ACC112 (cell line): ENCODE measurements around the gene CSNK2A1.
A peak's percentile ranks its signal among the peaks of the same experiment; 100 is the strongest.
"Not testable (repeated sequence)": the region's sequence is repeated elsewhere in the genome, so short reads cannot be mapped to it uniquely, and the experiment has no call there.

Experiments used
- H2AFZ ChIP-seq: fragments of 200-600 bp; sonication (generic); one replicate; pipeline ENCODE4 v1.6.0; 2017; ENCODE audit warnings: antibody characterized with exemption, low read length; ENCODE audit not compliant: unreplicated experiment
- H3K27ac ChIP-seq: fragments of 200-600 bp; sonication (generic); 2 replicates; pipeline ENCODE4 v1.5.1; 2014; ENCODE audit warnings: low read depth, mild to moderate bottlenecking, antibody characterized with exemption, low read length, moderate library complexity
- H3K27me3 ChIP-seq: fragments of 200-600 bp; sonication (generic); 2 replicates; pipeline ENCODE4 v1.6.1; 2014; ENCODE audit warnings: mild to moderate bottlenecking, antibody characterized with exemption, low read length, moderate library complexity, mixed read lengths; ENCODE audit not compliant: insufficient read depth
- H3K36me3 ChIP-seq: fragments of 200-600 bp; sonication (generic); 2 replicates; pipeline ENCODE4 v1.6.1; 2016; ENCODE audit warnings: mild to moderate bottlenecking, antibody characterized with exemption, low read length, moderate library complexity, mixed read lengths; ENCODE audit not compliant: insufficient read depth
- H3K4me1 ChIP-seq: fragments of 200-600 bp; sonication (generic); one replicate; pipeline ENCODE4 v1.6.1; 2016; ENCODE audit warnings: low read length, mixed read lengths; ENCODE audit not compliant: insufficient read depth, unreplicated experiment, control insufficient read depth
- H3K4me3 ChIP-seq: fragments of 200-600 bp; sonication (generic); 2 replicates; pipeline ENCODE4 v1.5.1; 2014; ENCODE audit warnings: mild to moderate bottlenecking, low read depth, low read length
- H3K79me2 ChIP-seq: fragments of 200-600 bp; sonication (generic); one replicate; pipeline ENCODE4 v1.6.0; 2016; ENCODE audit warnings: low read length; ENCODE audit not compliant: control insufficient read depth, unreplicated experiment, insufficient read depth

CSNK2A1 gene

GRCh38 chr20:543369-544152, at the start of gene CSNK2A1:
Gene CSNK2A1, minus strand, starts transcription at chr20:543790. Its CDS starts 35,239 bp downstream, at chr20:508551.
- Histone ChIP-seq H3K36me3 (peaks cover 12% of the 10 kb centered on the region), H3K79me2 (peaks cover 50% of the 10 kb centered on the region), H3K4me3 (peak within 1 kb of the TSS; percentile 99), H3K27ac (peak within 1 kb of the TSS; percentile 74), H2AFZ (peak within 1 kb of the TSS; percentile 80), H3K4me1 (peaks cover 30% of the 10 kb centered on the region), H3K27me3 (peaks cover 6% of the 10 kb centered on the region)

- peaks cover 29% of the 10 kb centered on the region for H3K27me3 ChIP-seq
- H3K27ac ChIP-seq = no peak overlapping the region
- H2AFZ ChIP-seq = no peak overlapping the region
- no peaks in the 10 kb centered on the region for H3K36me3 ChIP-seq
- H3K4me3 ChIP-seq = no peak overlapping the region
- H3K79me2 ChIP-seq = no peaks in the 10 kb centered on the region
- H3K4me1 ChIP-seq = no peaks in the 10 kb centered on the region
Observed at GRCh38 chr20:592506-592905, 48.9 kb upstream of the CSNK2A1 start.

GRCh38 chr20:591941-592340, 48.4 kb upstream of the CSNK2A1 start:
- H3K79me2 ChIP-seq = no peaks in the 10 kb centered on the region

GRCh38 chr20:588932-589672, 45.5 kb upstream of the CSNK2A1 start:
- Histone ChIP-seq H2AFZ (no peak overlapping the region), H3K4me3 (no peak overlapping the region), H3K79me2 (no peaks in the 10 kb centered on the region), H3K4me1 (no peaks in the 10 kb centered on the region), H3K36me3 (no peaks in the 10 kb centered on the region), H3K27ac (no peak overlapping the region), H3K27me3 (peaks cover 51% of the 10 kb centered on the region)

More at GRCh38 chr20:591941-592340, 48.4 kb upstream of the CSNK2A1 start:
- peaks cover 32% of the 10 kb centered on the region for H3K27me3 ChIP-seq
- no peaks in the 10 kb centered on the region for H3K4me1 ChIP-seq
- H3K36me3 ChIP-seq = no peaks in the 10 kb centered on the region
- H3K27ac ChIP-seq = no peak overlapping the region
- no peak overlapping the region for H2AFZ ChIP-seq
- H3K4me3 ChIP-seq = no peak overlapping the region

GRCh38 chr20:588476-588875, 44.9 kb upstream of the CSNK2A1 start:
- Histone ChIP-seq H3K79me2 (no peaks in the 10 kb centered on the region), H3K4me3 (no peak overlapping the region), H3K4me1 (no peaks in the 10 kb centered on the region), H3K27me3 (peaks cover 55% of the 10 kb centered on the region), H3K27ac (no peak overlapping the region), H3K36me3 (no peaks in the 10 kb centered on the region), H2AFZ (no peak overlapping the region)

- H3K36me3 ChIP-seq = no peaks in the 10 kb centered on the region
- H3K79me2 ChIP-seq = no peaks in the 10 kb centered on the region
- no peak overlapping the region for H3K4me3 ChIP-seq
- H3K27me3 ChIP-seq = peaks cover 66% of the 10 kb centered on the region
- H2AFZ ChIP-seq = no peak overlapping the region
- H3K4me1 ChIP-seq = no peaks in the 10 kb centered on the region
- H3K27ac ChIP-seq = no peak overlapping the region
Observed at GRCh38 chr20:584971-585301, 41.3 kb upstream of the CSNK2A1 start.

GRCh38 chr20:584161-584970, 40.8 kb upstream of the CSNK2A1 start:
- Histone ChIP-seq H3K4me3 (no peak overlapping the region), H3K4me1 (no peaks in the 10 kb centered on the region), H2AFZ (no peak overlapping the region), H3K27me3 (peaks cover 65% of the 10 kb centered on the region), H3K27ac (no peak overlapping the region), H3K36me3 (no peaks in the 10 kb centered on the region), H3K79me2 (no peaks in the 10 kb centered on the region)

- H3K4me3 ChIP-seq = no peak overlapping the region
- no peak overlapping the region for H2AFZ ChIP-seq
- H3K36me3 ChIP-seq = no peaks in the 10 kb centered on the region
- H3K79me2 ChIP-seq = no peaks in the 10 kb centered on the region
- H3K4me1 ChIP-seq = no peaks in the 10 kb centered on the region
- no peak overlapping the region for H3K27ac ChIP-seq
- H3K27me3 ChIP-seq = peaks cover 63% of the 10 kb centered on the region
Observed at GRCh38 chr20:582204-582603, 38.6 kb upstream of the CSNK2A1 start.

GRCh38 chr20:578940-579690, 35.5 kb upstream of the CSNK2A1 start:
- H3K27ac ChIP-seq, H2AFZ ChIP-seq, H3K79me2 ChIP-seq, H3K4me3 ChIP-seq, H3K36me3 ChIP-seq, H3K4me1 ChIP-seq: not testable (repeated sequence)
- H3K27me3 ChIP-seq = peaks cover 65% of the 10 kb centered on the region

- no peak overlapping the region for H2AFZ ChIP-seq
- no peaks in the 10 kb centered on the region for H3K4me1 ChIP-seq
- H3K27ac ChIP-seq = no peak overlapping the region
- H3K36me3 ChIP-seq = no peaks in the 10 kb centered on the region
- H3K79me2 ChIP-seq = no peaks in the 10 kb centered on the region
- H3K4me3 ChIP-seq = no peak overlapping the region
- H3K27me3 ChIP-seq = peaks cover 65% of the 10 kb centered on the region
Observed at GRCh38 chr20:577167-577791, 33.7 kb upstream of the CSNK2A1 start.
